ENCODE measurements around the gene GPR150.
"Not testable (repeated sequence)": the region's sequence is repeated elsewhere in the genome, so short reads cannot be mapped to it uniquely, and the experiment has no call there.

GPR150 gene

GRCh38 chr5:95624368-95624767 is 4.5 kb downstream of the GPR150 start:
- no peak for DNase-seq (ENCODE audit: low read depth in 2 of 2)

- DNase-seq (ENCODE audit: low read depth in 2 of 2) = no peak
Observed at GRCh38 chr5:95626701-95627100, 6.8 kb downstream of the GPR150 start.

GRCh38 chr5:95627971-95628810 is 8.3 kb downstream of the GPR150 start:
- no peak for DNase-seq (ENCODE audit: low read depth in 2 of 2)

- DNase-seq (ENCODE audit: low read depth in 2 of 2) = no peak
Observed at GRCh38 chr5:95628933-95629332, 9.0 kb downstream of the GPR150 start.

GRCh38 chr5:95630394-95630917 is 10.6 kb downstream of the GPR150 start:
- no peak for DNase-seq (ENCODE audit: low read depth in 2 of 2)

- DNase-seq (ENCODE audit: low read depth in 2 of 2) = no peak
Observed at GRCh38 chr5:95631255-95631958, 11.5 kb downstream of the GPR150 start.

GRCh38 chr5:95631991-95632675 is 12.2 kb downstream of the GPR150 start:
- peak; percentile 33 to 49 for DNase-seq (ENCODE audit: low read depth in 2 of 2)

GRCh38 chr5:95632942-95633341 is 13.1 kb downstream of the GPR150 start:
- not testable (repeated sequence) for DNase-seq (ENCODE audit: low read depth in 2 of 2)

- no peak for DNase-seq (ENCODE audit: low read depth in 2 of 2)
Observed at GRCh38 chr5:95633671-95634070, 13.8 kb downstream of the GPR150 start.

GRCh38 chr5:95634081-95634480 is 14.2 kb downstream of the GPR150 start:
- no peak for DNase-seq (ENCODE audit: low read depth in 2 of 2)

- no peak for DNase-seq (ENCODE audit: low read depth in 2 of 2)
Observed at GRCh38 chr5:95638632-95639031, 18.7 kb downstream of the GPR150 start.

- DNase-seq (ENCODE audit: low read depth in 2 of 2) = no peak
Observed at GRCh38 chr5:95641741-95642220, 21.9 kb downstream of the GPR150 start.

- no peak for DNase-seq (ENCODE audit: low read depth in 2 of 2)
Observed at GRCh38 chr5:95643152-95643551, 23.3 kb downstream of the GPR150 start.

- DNase-seq (ENCODE audit: low read depth in 2 of 2) = peak; percentile 16 to 27
Observed at GRCh38 chr5:95644351-95645042, 24.6 kb downstream of the GPR150 start.

GRCh38 chr5:95646226-95646568 is 26.3 kb downstream of the GPR150 start:
- DNase-seq (ENCODE audit: low read depth in 2 of 2) = not testable (repeated sequence)

- DNase-seq (ENCODE audit: low read depth in 2 of 2) = peak; percentile 88 to 96
Observed at GRCh38 chr5:95646569-95647431, 26.9 kb downstream of the GPR150 start, which contains the start of gene RFESD. Gene RFESD, plus strand, starts transcription at chr5:95646777. Its CDS starts 5,495 bp downstream, at chr5:95652272.

- DNase-seq (ENCODE audit: low read depth in 2 of 2) = no peak
Observed at GRCh38 chr5:95647886-95648860, 28.3 kb downstream of the GPR150 start.

GRCh38 chr5:95649274-95649673 is 29.4 kb downstream of the GPR150 start:
- no peak for DNase-seq (ENCODE audit: low read depth in 2 of 2)

Data from activated CD4-positive, alpha-beta T cell treated with anti-CD3 and anti-CD28 coated beads for 24 hours (primary cell).